ENCODE measurements around the gene ITGAD.

DNA sequence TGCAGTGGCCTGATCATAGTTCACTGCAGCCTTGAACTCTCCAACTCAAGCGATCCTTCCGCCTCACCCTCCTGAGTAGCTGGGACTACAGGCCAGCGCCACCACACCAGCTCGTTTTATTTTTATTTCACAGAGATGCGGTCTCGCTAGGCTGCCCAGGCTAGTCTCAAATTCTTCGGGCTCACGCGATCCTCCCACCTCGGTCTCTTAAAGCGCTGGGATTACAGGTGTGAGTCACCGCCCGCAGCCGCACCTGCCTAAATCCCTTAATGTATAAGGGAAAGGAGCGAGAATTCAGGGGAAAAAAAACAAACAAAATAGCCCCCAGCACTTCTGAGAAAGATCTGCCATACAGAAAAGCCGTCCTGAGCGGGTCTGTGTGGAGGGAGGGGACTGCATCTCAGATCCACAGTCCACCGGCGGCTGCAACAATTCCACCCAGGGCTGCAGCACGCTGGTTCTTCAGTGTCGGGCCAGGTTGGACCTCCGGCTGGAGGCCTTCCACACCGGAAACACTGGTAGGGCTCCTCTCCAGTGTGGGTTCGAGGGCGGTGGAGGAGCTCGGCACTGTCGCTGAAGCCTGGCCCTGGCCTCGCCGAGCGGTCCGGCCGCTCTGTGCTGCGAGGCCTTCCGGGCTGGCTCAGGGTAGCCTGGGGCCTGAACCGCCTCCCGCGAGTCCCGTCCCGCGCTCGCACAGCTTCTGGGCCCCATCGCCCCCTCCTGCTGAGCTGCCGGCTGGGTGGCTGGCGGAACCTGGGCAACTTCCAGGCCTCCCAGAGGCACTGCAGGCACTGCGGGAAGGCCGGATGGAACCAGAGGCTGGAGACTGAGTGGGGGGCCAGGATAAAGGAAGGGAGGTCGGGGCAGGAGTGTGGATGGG lies 42.4 kb downstream of the ITGAD start:
- TF ChIP-seq, protein P1, sequence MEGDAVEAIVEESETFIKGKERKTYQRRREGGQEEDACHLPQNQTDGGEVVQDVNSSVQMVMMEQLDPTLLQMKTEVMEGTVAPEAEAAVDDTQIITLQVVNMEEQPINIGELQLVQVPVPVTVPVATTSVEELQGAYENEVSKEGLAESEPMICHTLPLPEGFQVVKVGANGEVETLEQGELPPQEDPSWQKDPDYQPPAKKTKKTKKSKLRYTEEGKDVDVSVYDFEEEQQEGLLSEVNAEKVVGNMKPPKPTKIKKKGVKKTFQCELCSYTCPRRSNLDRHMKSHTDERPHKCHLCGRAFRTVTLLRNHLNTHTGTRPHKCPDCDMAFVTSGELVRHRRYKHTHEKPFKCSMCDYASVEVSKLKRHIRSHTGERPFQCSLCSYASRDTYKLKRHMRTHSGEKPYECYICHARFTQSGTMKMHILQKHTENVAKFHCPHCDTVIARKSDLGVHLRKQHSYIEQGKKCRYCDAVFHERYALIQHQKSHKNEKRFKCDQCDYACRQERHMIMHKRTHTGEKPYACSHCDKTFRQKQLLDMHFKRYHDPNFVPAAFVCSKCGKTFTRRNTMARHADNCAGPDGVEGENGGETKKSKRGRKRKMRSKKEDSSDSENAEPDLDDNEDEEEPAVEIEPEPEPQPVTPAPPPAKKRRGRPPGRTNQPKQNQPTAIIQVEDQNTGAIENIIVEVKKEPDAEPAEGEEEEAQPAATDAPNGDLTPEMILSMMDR (IDR thresholded peaks at IDR 0.05): no peak
- TF ChIP-seq POLR2A (IDR thresholded peaks at IDR 0.05): no peak

Measured in esophagus squamous epithelium (tissue), 4 donors.